ENCODE data around the gene NAPSA.

GRCh38 chr19:50329146-50329925 lies 36.1 kb downstream of the NAPSA start, which contains the start of gene KCNC3:
- TF ChIP-seq CTCF (IDR thresholded peaks at IDR 0.05 in 2 of 3, conservative IDR thresholded peaks at IDR 0.05 in 1 of 3; ENCODE audit: control insufficient read depth in 2 of 3, extremely low read depth in 1 of 3, insufficient read depth in 1 of 3, low read depth in 3 of 3, low read length in 3 of 3) (no peak), NFIC (IDR thresholded peaks at IDR 0.05; ENCODE audit: low read depth, low read length) (no peak), NKRF (conservative IDR thresholded peaks at IDR 0.05) (no peak), RELB (IDR thresholded peaks at IDR 0.05; ENCODE audit: low read depth) (peak; percentile 39), STAT1 (conservative IDR thresholded peaks at IDR 0.05) (no peak), ESRRA (IDR thresholded peaks at IDR 0.05; ENCODE audit: low read length) (no peak), FOS (IDR thresholded peaks at IDR 0.05; ENCODE audit: borderline replicate concordance, extremely low read depth, insufficient read length) (no peak), CREB1 (IDR thresholded peaks at IDR 0.05; ENCODE audit: low read depth) (0 out of 2 replicates have a peak, but pooled peaks have one; percentile 28), POLR2AphosphoS5 (IDR thresholded peaks at IDR 0.05; ENCODE audit: low read length) (peak; percentile 60), POLR2A (IDR thresholded peaks at IDR 0.05; ENCODE audit: low read depth, low read length) (peak; percentile 92), PBX3 (IDR thresholded peaks at IDR 0.05; ENCODE audit: insufficient replicate concordance, low read depth, low read length) (no peak), ZBTB4 (CRISPR knock-in tag; IDR thresholded peaks at IDR 0.05) (no peak)

Measured in GM12878 (cell line).